ENCODE data around the gene ATP11B.

DNA sequence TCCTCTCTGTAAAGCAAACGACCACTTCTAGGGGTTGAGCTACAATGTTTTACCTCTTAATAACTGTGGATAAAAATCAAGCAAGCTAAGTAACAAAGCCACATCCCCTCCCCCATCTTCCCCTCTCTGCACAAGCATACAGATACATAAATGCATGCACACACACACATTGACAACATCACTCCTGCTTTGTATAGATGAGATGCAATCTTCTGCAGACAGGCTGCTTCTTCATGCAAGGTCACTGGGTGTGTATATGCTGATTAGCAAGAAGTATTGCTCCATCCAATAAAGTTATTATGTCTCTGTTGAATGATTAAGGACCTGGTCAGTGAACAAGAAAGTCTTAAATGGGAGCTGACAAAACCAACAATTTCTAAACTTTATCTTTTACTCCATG lies 8.8 kb upstream of the ATP11B start:
- no peak for TF ChIP-seq EZH2 (IDR thresholded peaks at IDR 0.05; ENCODE audit: insufficient read depth, poor library complexity, severe bottlenecking)
- TF ChIP-seq EZH2phosphoT487 (IDR thresholded peaks at IDR 0.05; ENCODE audit: insufficient read depth, low read depth) = no peak

All from GM23248 (cell line).